H1 (cell line): ENCODE results near the gene CAMTA1. TPM values are rescaled to one million over a fixed set of nuclear protein-coding genes. Genes with fewer than 3 reads are reported as not detected.

Source experiments
- CTCF ChIA-PET: fragments of 300-600 bp; sonication (Branson Sonifier 250); formaldehyde crosslinking; loops from one replicate; lab custom pipeline; 2021; ENCODE audit not compliant: partially characterized antibody; lab: Charles Lee
- POLR2A ChIA-PET: fragments of 300-600 bp; sonication (Branson Sonifier 250); formaldehyde crosslinking; loops from one replicate; lab custom pipeline; 2021; ENCODE audit warnings: inconsistent platforms; ENCODE audit not compliant: partially characterized antibody; lab: Charles Lee
- DNase-seq, 2 experiments: peaks; one replicate each; pipeline versions ENCODE4 v3.0.0 to v3.0.0-alpha.2; 2010 to 2022; ENCODE audit warnings: low spot score in 2 of 2, low read depth in 1 of 2, mixed read lengths in 1 of 2
- FAIRE-seq: peaks from 2 replicates; lab custom pipeline; 2011; peaks lifted over from hg19 to GRCh38; lab: Jason Lieb, UNC
- H2AFZ ChIP-seq: 2 replicates; pipeline ENCODE4 v1.8.1; 2012; ENCODE audit warnings: low read length, inconsistent platforms
- H2AK5ac ChIP-seq: 2 replicates; pipeline ENCODE4 v1.6.1; 2013; ENCODE audit warnings: low read depth, low read length
- H2BK120ac ChIP-seq: replicated peaks from 2 replicates; pipeline ENCODE3; 2013; ENCODE audit warnings: low read depth, low read length, inconsistent platforms
- H2BK12ac ChIP-seq: 2 replicates; pipeline ENCODE4 v1.6.1; 2013; ENCODE audit warnings: low read depth, low read length
- H2BK15ac ChIP-seq: 2 replicates; pipeline ENCODE4 v1.6.1; 2013; ENCODE audit warnings: low read length
- H2BK20ac ChIP-seq: 2 replicates; pipeline ENCODE4 v1.6.1; 2013; ENCODE audit warnings: low read length
- H2BK5ac ChIP-seq: 2 replicates; pipeline ENCODE4 v1.6.1; 2013; ENCODE audit warnings: low read depth, low read length
- H3K14ac ChIP-seq: 2 replicates; pipeline ENCODE4 v1.6.1; 2013; ENCODE audit warnings: inconsistent platforms; ENCODE audit not compliant: insufficient read length
- H3K18ac ChIP-seq: 2 replicates; pipeline ENCODE4 v1.6.1; 2013; ENCODE audit warnings: low read length; ENCODE audit errors: extremely low read depth
- H3K23ac ChIP-seq: 2 replicates; pipeline ENCODE4 v1.6.1; 2013; ENCODE audit warnings: inconsistent platforms; ENCODE audit not compliant: insufficient read length
- H3K23me2 ChIP-seq: 2 replicates; pipeline ENCODE4 v1.6.1; 2013; ENCODE audit warnings: low read depth, low read length
- H3K27ac ChIP-seq: 2 replicates; pipeline ENCODE4 v1.6.1; 2011; ENCODE audit warnings: low read depth, low read length, inconsistent platforms
- H3K27me3 ChIP-seq, 4 experiments: replicated peaks in 1 of 4; 1 replicate in 1 of 4; 2 replicates in 3 of 4; pipeline versions ENCODE4 v1.6.1 to v1.8.1; 2011 to 2013; ENCODE audit warnings: low read length in 3 of 4, mild to moderate bottlenecking in 3 of 4, inconsistent platforms in 2 of 4, mixed read lengths in 2 of 4, moderate library complexity in 1 of 4; ENCODE audit not compliant: control insufficient read depth in 3 of 4, insufficient read depth in 3 of 4; ENCODE audit errors: extremely low read depth in 1 of 4
- H3K36me3 ChIP-seq, 4 experiments: 2 replicates each; pipeline versions ENCODE4 v1.6.1 to v1.8.1; 2011 to 2013; ENCODE audit warnings: mild to moderate bottlenecking in 4 of 4, low read length in 3 of 4, moderate library complexity in 2 of 4, control low read depth in 1 of 4, inconsistent platforms in 1 of 4; ENCODE audit not compliant: insufficient read depth in 4 of 4, control insufficient read depth in 2 of 4
- H3K4ac ChIP-seq: replicated peaks from 2 replicates; pipeline ENCODE3; 2013; ENCODE audit warnings: low read length, low read depth, mixed read lengths, inconsistent platforms; ENCODE audit not compliant: insufficient read length
- H3K4me1 ChIP-seq, 4 experiments: replicated peaks in 1 of 4; 1 replicate in 1 of 4; 2 replicates in 3 of 4; pipeline versions ENCODE4 v1.6.1 to v1.8.1; 2011 to 2013; ENCODE audit warnings: low read length in 3 of 4, inconsistent platforms in 2 of 4, mixed read lengths in 1 of 4; ENCODE audit not compliant: insufficient read depth in 4 of 4, control insufficient read depth in 3 of 4
- H3K4me2 ChIP-seq, 2 experiments: 2 replicates each; pipeline versions ENCODE4 v1.6.1 to v1.8.1; 2011 to 2013; ENCODE audit warnings: low read depth in 2 of 2, low read length in 2 of 2, control low read depth in 1 of 2, inconsistent platforms in 1 of 2, mild to moderate bottlenecking in 1 of 2; ENCODE audit not compliant: insufficient read depth in 1 of 2
- H3K4me3 ChIP-seq, 4 experiments: fragments of 200-600, 300-600 bp in 1 of 4; sonication (generic), shearing (Covaris generic), sonication (Bioruptor Twin) in 1 of 4; 2 replicates each; pipeline versions ENCODE4 v1.5.1 to v1.8.1; 2011 to 2016; ENCODE audit warnings: low read length in 4 of 4, low read depth in 3 of 4, control low read depth in 2 of 4, inconsistent platforms in 2 of 4, mild to moderate bottlenecking in 2 of 4, mixed read lengths in 1 of 4, moderate library complexity in 1 of 4; ENCODE audit not compliant: insufficient read depth in 2 of 4; ENCODE audit errors: extremely low read depth in 1 of 4
- H3K56ac ChIP-seq: replicated peaks from 2 replicates; pipeline ENCODE3; 2013; ENCODE audit warnings: low read depth, mild to moderate bottlenecking, mixed read lengths, low read length, inconsistent platforms; ENCODE audit not compliant: insufficient read length
- H3K79me1 ChIP-seq: 2 replicates; pipeline ENCODE4 v1.6.1; 2013; ENCODE audit warnings: low read depth, low read length, control low read depth
- H3K79me2 ChIP-seq, 2 experiments: 2 replicates each; pipeline versions ENCODE4 v1.6.1 to v1.8.1; 2012 to 2013; ENCODE audit warnings: low read length in 2 of 2, mild to moderate bottlenecking in 2 of 2, inconsistent platforms in 1 of 2; ENCODE audit not compliant: insufficient read depth in 2 of 2, control insufficient read depth in 1 of 2
- H3K9ac ChIP-seq, 4 experiments: replicated peaks in 1 of 4; 1 replicate in 1 of 4; 2 replicates in 3 of 4; pipeline versions ENCODE4 v1.6.1 to v1.8.1; 2011 to 2013; ENCODE audit warnings: low read depth in 3 of 4, low read length in 3 of 4, control low read depth in 2 of 4, mild to moderate bottlenecking in 2 of 4, moderate library complexity in 2 of 4, inconsistent platforms in 1 of 4; ENCODE audit errors: extremely low read depth in 1 of 4
- H3K9me3 ChIP-seq, 2 experiments: 2 replicates each; pipeline versions ENCODE4 v1.6.1 to v1.8.1; 2012 to 2013; ENCODE audit warnings: mild to moderate bottlenecking in 2 of 2, moderate library complexity in 2 of 2, control low read depth in 1 of 2, inconsistent platforms in 1 of 2, low read depth in 1 of 2, low read length in 1 of 2, mixed read lengths in 1 of 2; ENCODE audit not compliant: insufficient read depth in 2 of 2
- H4K20me1 ChIP-seq, 2 experiments: replicated peaks in 1 of 2; 2 replicates each; pipeline versions ENCODE3 to v1.8.1; 2011 to 2013; ENCODE audit warnings: inconsistent platforms in 2 of 2, low read length in 2 of 2, mild to moderate bottlenecking in 1 of 2; ENCODE audit not compliant: insufficient read depth in 2 of 2, control insufficient read depth in 1 of 2
- H4K5ac ChIP-seq: 2 replicates; pipeline ENCODE4 v1.6.1; 2013; ENCODE audit warnings: low read length, low read depth, mixed read lengths, inconsistent platforms; ENCODE audit not compliant: insufficient read length
- H4K8ac ChIP-seq: 2 replicates; pipeline ENCODE4 v1.8.0; 2013; ENCODE audit warnings: mild to moderate bottlenecking, moderate library complexity, low read length, inconsistent platforms; ENCODE audit not compliant: insufficient read depth; ENCODE audit errors: extremely low read depth
- H4K91ac ChIP-seq: replicated peaks from 2 replicates; pipeline ENCODE3; 2013; ENCODE audit warnings: low read length, mixed read lengths, inconsistent platforms; ENCODE audit not compliant: insufficient read length
- BCL11A ChIP-seq, 2 experiments: IDR thresholded peaks; one replicate each; pipeline ENCODE4 v1.6.1; 2011; ENCODE audit warnings: low read depth in 2 of 2, low read length in 2 of 2, mild to moderate bottlenecking in 2 of 2
- BRCA1 ChIP-seq: IDR thresholded peaks from 2 replicates; pipeline ENCODE4 v1.6.1; 2012; ENCODE audit warnings: low read depth, low read length, improper control_type of control experiment
- CHD1 ChIP-seq: IDR thresholded peaks from 2 replicates; pipeline ENCODE4 v1.6.1; 2012; ENCODE audit warnings: low read depth, low read length, improper control_type of control experiment
- KDM4A ChIP-seq: IDR thresholded peaks from one replicate; pipeline ENCODE4 v1.7.1; 2012; ENCODE audit warnings: low read depth, mild to moderate bottlenecking, moderate library complexity, low read length, inconsistent platforms; ENCODE audit not compliant: severe bottlenecking
- RXRA ChIP-seq: IDR thresholded peaks from 2 replicates; pipeline ENCODE4 v1.6.1; 2011; ENCODE audit warnings: low read depth, mild to moderate bottlenecking, low read length, moderate library complexity; ENCODE audit not compliant: insufficient read depth
- SIN3A ChIP-seq, 2 experiments: IDR thresholded peaks in 1 of 2; conservative IDR thresholded peaks in 1 of 2; 2 replicates each; pipeline ENCODE4 v1.6.1; 2011 to 2012; ENCODE audit warnings: low read length in 2 of 2, improper control_type of control experiment in 1 of 2, low read depth in 1 of 2, mild to moderate bottlenecking in 1 of 2
- SIX5 ChIP-seq: IDR thresholded peaks from 2 replicates; pipeline ENCODE4 v1.6.1; 2011; ENCODE audit warnings: mild to moderate bottlenecking, low read depth, low read length
- SP2 ChIP-seq: IDR thresholded peaks from 2 replicates; pipeline ENCODE4 v1.6.1; 2012; ENCODE audit warnings: mild to moderate bottlenecking, low read length, inconsistent platforms
- TAF1 ChIP-seq: IDR thresholded peaks from 2 replicates; pipeline ENCODE4 v1.6.1; 2011; ENCODE audit warnings: mild to moderate bottlenecking, low read depth, low read length
- TAF7 ChIP-seq: optimal IDR thresholded peaks from 2 replicates; pipeline ENCODE3; 2011; ENCODE audit warnings: low read depth, mild to moderate bottlenecking, inconsistent platforms, low read length, moderate library complexity, borderline replicate concordance
- TBP ChIP-seq: IDR thresholded peaks from 2 replicates; pipeline ENCODE4 v1.6.1; 2011; ENCODE audit warnings: low read depth, low read length, improper control_type of control experiment
- TEAD4 ChIP-seq: IDR thresholded peaks from 2 replicates; pipeline ENCODE4 v1.6.1; 2012; ENCODE audit warnings: low read depth, low read length, inconsistent platforms, mixed read lengths
- YY1 ChIP-seq: IDR thresholded peaks from 2 replicates; pipeline ENCODE4 v1.6.1; 2011; ENCODE audit warnings: low read depth, mild to moderate bottlenecking, low read length
- WGBS, 2 experiments: shearing (Covaris generic) in 1 of 2; methylation state at CpG; one replicate each; pipeline versions ENCODE4 v1.1.6 to v1.1.7; 2013 to 2015; ENCODE audit warnings: low lambda C conversion rate in 2 of 2, mixed read lengths in 2 of 2, inconsistent platforms in 1 of 2, low coverage in 1 of 2, missing lambda C conversion rate in 1 of 2; ENCODE audit not compliant: insufficient replicate concordance in 2 of 2, insufficient coverage in 1 of 2, insufficient read length in 1 of 2; ENCODE audit errors: extremely low coverage in 1 of 2, missing lambda C conversion rate in 1 of 2; 5-methylcytosine and 5-hydroxymethylcytosine counted together
- polyA plus RNA-seq, 7 experiments: library from polyadenylated mRNA; depleted of rRNA in 3 of 7; stranded (reverse) in 5 of 7; unstranded in 2 of 7; fragments of >200 nt in 5 of 7; fragments of 200-250 nt in 2 of 7; gene quantifications; 1 replicate in 5 of 7; 2 replicates in 1 of 7; 4 replicates in 1 of 7; pipeline versions ENCODE4 v1.2.1 to v1.2.3, GENCODE V29; 2011 to 2013; ENCODE audit warnings: missing spikeins in 2 of 7, mixed read lengths in 2 of 7
- total RNA-seq: library from RNA; stranded (reverse); fragmentation: NEBNext Ultra II Directional; extraction: Animal tissue kit (Norgen Biotek cat#: 25700); gene quantifications from 2 replicates; pipeline ENCODE4 v1.2.1, GENCODE V29; 2021
- TF ChIP-seq, protein P1 (sequence below): IDR thresholded peaks from 2 replicates; pipeline ENCODE4 v1.6.1; 2012; ENCODE audit warnings: inconsistent platforms

CAMTA1 gene
- total and polyA plus RNA-seq, 2 of the 8 experiments (the other 6 are each of a cell fraction or from before 2014, with no cell fraction given) = 65.0 to 119 TPM

- Histone ChIP-seq H3K18ac (no peak overlapping the region), H2BK12ac (no peak overlapping the region), H3K4ac (no peak overlapping the region), H3K27ac (no peak overlapping the region), H2BK15ac (no peak overlapping the region), H3K4me3 (no peak overlapping the region), H3K36me3 (no peaks in the 10 kb centered on the region), H3K9me3 (no peaks in the 10 kb centered on the region), H3K14ac (no peak overlapping the region), H3K27me3 (no peaks in the 10 kb centered on the region), H4K8ac (no peak overlapping the region), H3K4me1 (peaks cover 0 to 4% (median 3%) of the 10 kb centered on the region in 4 experiments; a peak in 2 of 7 replicates), H2BK120ac (no peak overlapping the region), H3K79me1 (no peaks in the 10 kb centered on the region), H2BK20ac (no peak overlapping the region), H4K91ac (no peak overlapping the region), H4K5ac (no peak overlapping the region), H4K20me1 (peaks cover 0 to 3% of the 10 kb centered on the region in 2 experiments), H3K9ac (no peak overlapping the region), H2AK5ac (no peak overlapping the region), H2BK5ac (no peak overlapping the region; the same call in 1 of the 2 replicates), H3K79me2 (no peaks in the 10 kb centered on the region), H3K4me2 (no peak overlapping the region), H3K23ac (no peak overlapping the region), H3K56ac (no peak overlapping the region), H2AFZ (no peak overlapping the region), H3K23me2 (peaks cover 6% of the 10 kb centered on the region; the same call in 1 of the 2 replicates)
- no peak for DNase-seq
- CTCF ChIA-PET = interaction anchor here (0.7 to 9.2 kb wide), 7 partner anchors 12 to 164 kb away, joined by 3 to 78 read pairs (median 3); no protein-coding TSS in a partner anchor
- 91% methylated on average over 13 of the region's 13 CpGs; no CpG with 5 or more reads in 1 of the 2 experiments for WGBS, 2 experiments
- no peak for FAIRE-seq
- POLR2A ChIA-PET = no interaction called here
- TF ChIP-seq TAF1 = no peak
- no peak for TF ChIP-seq SIX5
- TF ChIP-seq YY1 = no peak
- no peak for TF ChIP-seq CHD1
- no peak for TF ChIP-seq TBP
- TF ChIP-seq BRCA1 = no peak
- no peak for TF ChIP-seq KDM4A
- no peak for TF ChIP-seq RXRA
- TF ChIP-seq SIN3A (conservative IDR thresholded peaks at IDR 0.05 in 1 of 2, IDR thresholded peaks at IDR 0.05 in 1 of 2; ENCODE audit: low read depth in 1 of 2, low read length in 2 of 2) = no peak
- no peak for TF ChIP-seq TAF7
- no peak for TF ChIP-seq TEAD4
- no peak for TF ChIP-seq SP2
- no peak for TF ChIP-seq BCL11A (IDR thresholded peaks at IDR 0.05; ENCODE audit: low read depth in 2 of 2, low read length in 2 of 2)
- TF ChIP-seq, protein P1, sequence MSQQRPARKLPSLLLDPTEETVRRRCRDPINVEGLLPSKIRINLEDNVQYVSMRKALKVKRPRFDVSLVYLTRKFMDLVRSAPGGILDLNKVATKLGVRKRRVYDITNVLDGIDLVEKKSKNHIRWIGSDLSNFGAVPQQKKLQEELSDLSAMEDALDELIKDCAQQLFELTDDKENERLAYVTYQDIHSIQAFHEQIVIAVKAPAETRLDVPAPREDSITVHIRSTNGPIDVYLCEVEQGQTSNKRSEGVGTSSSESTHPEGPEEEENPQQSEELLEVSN = no peak
Measured at GRCh38 chr1:7489586-7489985, 704.3 kb downstream of the CAMTA1 start.
